Measurements from ENCODE around the gene CAPNS1. TPM values are rescaled to one million over a fixed set of nuclear protein-coding genes. Genes with fewer than 3 reads are reported as not detected.

The CAPNS1 gene
- total RNA-seq, 6 experiments from 2014 or later, result 1,039 to 1,309 (median 1,209) TPM

DNA sequence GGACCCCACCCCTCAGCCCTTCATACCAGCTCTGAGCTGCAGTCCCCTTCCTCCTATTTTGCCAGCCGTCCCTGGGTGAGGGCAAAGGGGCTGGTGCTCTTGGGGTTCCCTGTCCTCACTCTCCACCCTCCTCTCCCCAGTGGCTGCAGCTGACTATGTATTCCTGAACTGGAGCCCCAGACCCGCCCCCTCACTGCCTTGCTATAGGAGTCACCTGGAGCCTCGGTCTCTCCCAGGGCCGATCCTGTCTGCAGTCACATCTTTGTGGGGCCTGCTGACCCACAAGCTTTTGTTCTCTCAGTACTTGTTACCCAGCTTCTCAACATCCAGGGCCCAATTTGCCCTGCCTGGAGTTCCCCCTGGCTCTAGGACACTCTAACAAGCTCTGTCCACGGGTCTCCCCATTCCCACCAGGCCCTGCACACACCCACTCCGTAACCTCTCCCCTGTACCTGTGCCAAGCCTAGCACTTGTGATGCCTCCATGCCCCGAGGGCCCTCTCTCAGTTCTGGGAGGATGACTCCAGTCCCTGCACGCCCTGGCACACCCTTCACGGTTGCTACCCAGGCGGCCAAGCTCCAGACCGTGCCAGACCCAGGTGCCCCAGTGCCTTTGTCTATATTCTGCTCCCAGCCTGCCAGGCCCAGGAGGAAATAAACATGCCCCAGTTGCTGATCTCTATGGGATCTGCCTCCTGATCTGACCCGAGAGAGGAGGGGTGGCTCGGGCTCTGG lies 10.0 kb downstream of the CAPNS1 start:
- H3K9me3 Mint-ChIP-seq, result no peaks in the 10 kb centered on the region
- no peak for DNase-seq
- H3K4me1 Mint-ChIP-seq (ENCODE audit: low read depth), result peaks cover 28% of the 10 kb centered on the region
- H3K4me3 Mint-ChIP-seq, result no peak overlapping the region
- TF ChIP-seq, protein P1, sequence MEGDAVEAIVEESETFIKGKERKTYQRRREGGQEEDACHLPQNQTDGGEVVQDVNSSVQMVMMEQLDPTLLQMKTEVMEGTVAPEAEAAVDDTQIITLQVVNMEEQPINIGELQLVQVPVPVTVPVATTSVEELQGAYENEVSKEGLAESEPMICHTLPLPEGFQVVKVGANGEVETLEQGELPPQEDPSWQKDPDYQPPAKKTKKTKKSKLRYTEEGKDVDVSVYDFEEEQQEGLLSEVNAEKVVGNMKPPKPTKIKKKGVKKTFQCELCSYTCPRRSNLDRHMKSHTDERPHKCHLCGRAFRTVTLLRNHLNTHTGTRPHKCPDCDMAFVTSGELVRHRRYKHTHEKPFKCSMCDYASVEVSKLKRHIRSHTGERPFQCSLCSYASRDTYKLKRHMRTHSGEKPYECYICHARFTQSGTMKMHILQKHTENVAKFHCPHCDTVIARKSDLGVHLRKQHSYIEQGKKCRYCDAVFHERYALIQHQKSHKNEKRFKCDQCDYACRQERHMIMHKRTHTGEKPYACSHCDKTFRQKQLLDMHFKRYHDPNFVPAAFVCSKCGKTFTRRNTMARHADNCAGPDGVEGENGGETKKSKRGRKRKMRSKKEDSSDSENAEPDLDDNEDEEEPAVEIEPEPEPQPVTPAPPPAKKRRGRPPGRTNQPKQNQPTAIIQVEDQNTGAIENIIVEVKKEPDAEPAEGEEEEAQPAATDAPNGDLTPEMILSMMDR (IDR thresholded peaks at IDR 0.05), result no peak
- H3K36me3 Mint-ChIP-seq (ENCODE audit: low read depth), result peaks cover 37% of the 10 kb centered on the region
- H3K27me3 Mint-ChIP-seq (ENCODE audit: insufficient read depth), result peaks cover 6% of the 10 kb centered on the region
- H3K27ac Mint-ChIP-seq, result peak overlapping the region; percentile 85

DNA sequence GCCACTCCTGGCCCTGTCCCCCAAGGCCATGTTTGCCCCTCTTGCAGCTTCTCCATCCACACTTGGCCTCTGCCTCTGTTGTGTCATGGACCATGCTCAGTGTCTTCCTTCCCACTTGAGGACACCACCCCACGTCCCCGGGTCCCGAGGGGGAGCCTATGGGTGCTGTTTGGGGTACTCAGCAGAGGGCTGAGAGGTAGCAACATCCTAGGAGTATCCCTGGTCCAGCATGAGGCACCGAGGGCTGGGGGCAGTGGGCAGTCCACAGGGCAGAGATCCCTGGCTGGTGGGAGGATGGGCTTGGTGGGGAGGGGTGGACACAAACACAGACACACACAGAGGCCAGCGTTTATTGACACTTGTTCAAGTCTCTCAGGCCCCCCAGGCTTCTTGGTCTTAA lies 10.7 kb downstream of the CAPNS1 start:
- TF ChIP-seq, protein P1 (IDR thresholded peaks at IDR 0.05), result no peak
- Mint-ChIP-seq H3K4me1 (ENCODE audit: low read depth) (peaks cover 31% of the 10 kb centered on the region), H3K36me3 (ENCODE audit: low read depth) (peaks cover 35% of the 10 kb centered on the region), H3K27ac (peak overlapping the region; percentile 85), H3K9me3 (no peaks in the 10 kb centered on the region), H3K27me3 (ENCODE audit: insufficient read depth) (peaks cover 6% of the 10 kb centered on the region), H3K4me3 (peak overlapping the region; percentile 84)
- DNase-seq, result no peak

DNA sequence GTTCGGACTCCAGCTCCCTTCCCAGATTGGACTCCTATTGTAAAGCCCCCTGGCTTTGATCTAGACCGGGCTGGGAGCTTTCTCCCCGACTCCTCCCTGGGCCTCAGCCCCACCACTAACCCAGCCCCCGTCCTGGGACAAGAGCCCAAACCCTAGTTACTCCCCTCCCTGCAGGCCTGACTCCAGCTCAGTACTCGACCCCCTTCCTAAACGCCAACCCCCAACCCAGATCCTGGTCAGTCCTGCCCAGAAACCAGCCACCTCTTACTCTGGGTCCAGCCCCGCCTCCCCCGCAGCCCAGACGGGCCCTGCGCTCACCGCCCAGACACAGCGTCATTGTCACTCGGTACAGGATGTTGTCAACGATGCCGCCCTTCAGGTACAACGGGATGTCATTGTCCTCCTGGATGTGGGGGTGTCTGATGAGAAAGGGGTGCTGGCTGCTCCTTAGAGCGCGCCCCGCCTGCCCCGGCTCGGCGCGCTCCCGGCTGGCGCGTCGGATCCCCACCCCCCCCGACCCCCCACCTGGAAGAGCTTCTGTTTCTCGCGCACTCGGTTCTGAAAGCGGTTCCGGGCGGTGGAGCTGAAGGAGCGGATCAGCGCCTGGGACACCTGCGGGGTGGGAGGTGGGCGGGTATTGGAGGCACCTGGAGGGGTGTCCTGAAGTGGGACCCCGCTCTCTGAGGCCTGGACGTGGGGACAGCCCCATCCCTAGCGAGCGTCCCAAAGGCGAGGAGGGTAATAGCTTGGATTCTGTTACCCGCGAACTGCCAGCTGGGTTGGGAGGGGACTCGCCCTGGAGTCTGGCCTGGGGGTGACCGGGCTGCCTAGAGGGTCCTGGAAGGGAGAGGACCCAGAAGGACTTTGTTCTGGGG lies 11.5 kb downstream of the CAPNS1 start:
- no peaks in the 10 kb centered on the region for H3K9me3 Mint-ChIP-seq
- peak overlapping the region; percentile 85 for H3K27ac Mint-ChIP-seq
- TF ChIP-seq, protein P1 (IDR thresholded peaks at IDR 0.05), result no peak
- no peak for DNase-seq
- peaks cover 6% of the 10 kb centered on the region for H3K27me3 Mint-ChIP-seq (ENCODE audit: insufficient read depth)
- H3K36me3 Mint-ChIP-seq (ENCODE audit: low read depth), result peaks cover 30% of the 10 kb centered on the region
- peak overlapping the region; percentile 84 for H3K4me3 Mint-ChIP-seq
- peaks cover 38% of the 10 kb centered on the region for H3K4me1 Mint-ChIP-seq (ENCODE audit: low read depth)

DNA sequence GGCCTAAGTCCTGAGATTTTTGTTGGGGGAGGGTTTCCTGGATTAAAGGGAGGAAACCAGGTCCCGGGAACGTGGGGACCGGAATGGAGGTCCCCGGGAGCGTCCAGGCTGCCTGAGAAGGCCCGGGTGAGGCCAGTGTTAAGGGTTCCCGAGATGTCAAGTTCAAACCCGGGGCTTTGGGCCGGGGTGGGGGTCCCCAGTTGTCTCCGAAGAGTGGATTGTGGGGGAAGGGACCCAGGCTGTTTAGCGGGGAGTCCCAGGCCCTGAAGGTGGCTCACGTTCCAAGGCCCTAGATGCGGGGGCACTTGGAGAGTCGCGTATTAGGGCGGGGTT lies 12.1 kb downstream of the CAPNS1 start:
- DNase-seq, result no peak

DNA sequence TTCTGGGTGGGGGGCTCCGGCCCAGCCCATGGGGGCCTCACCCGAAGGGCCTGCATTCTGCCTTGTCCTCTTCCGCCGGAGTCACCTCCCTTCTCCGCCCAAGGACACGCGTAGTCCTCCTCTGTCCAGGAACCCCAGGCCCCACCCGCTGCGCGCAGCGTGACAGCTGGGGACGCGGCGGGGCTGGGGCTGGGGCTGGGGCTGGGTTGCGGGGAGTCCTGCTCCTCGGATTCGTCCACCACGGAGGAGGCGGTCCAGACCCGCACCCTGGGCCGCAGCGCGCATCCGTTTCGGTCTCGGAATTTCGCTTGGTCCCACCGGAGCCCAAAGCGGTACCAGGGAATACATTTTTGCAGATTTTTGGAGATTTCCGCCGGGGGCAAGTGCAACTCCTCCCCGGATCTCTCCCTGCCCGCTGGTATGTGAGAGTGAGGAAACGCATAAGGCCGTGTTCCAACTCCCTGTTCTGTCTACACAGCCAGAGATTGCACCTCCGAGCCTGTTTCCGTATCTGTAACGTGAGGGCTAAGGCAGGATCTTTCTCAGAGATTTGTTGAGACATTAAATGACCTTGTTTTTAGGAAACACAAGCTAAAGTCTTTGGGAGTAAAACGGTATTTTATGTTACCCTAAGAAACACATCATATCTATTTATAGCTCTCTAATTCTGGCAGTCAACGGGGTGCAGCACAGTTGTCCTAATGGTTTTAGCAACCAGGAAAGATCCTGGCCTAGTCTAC lies 12.7 kb downstream of the CAPNS1 start, which contains the start of gene COX7A1:
COX7A1 (minus strand) TSS at position 96 of the 740 bp plus-strand sequence; CDS start at position 56, 40 bp downstream.
- H3K4me1 Mint-ChIP-seq (ENCODE audit: low read depth), result peaks cover 38% of the 10 kb centered on the region
- H3K36me3 Mint-ChIP-seq (ENCODE audit: low read depth), result peaks cover 20% of the 10 kb centered on the region
- peak; percentile 45 for DNase-seq
- peak within 1 kb of the TSS; percentile 84 for H3K4me3 Mint-ChIP-seq
- H3K27me3 Mint-ChIP-seq (ENCODE audit: insufficient read depth), result peaks cover 6% of the 10 kb centered on the region
- TF ChIP-seq, protein P1 (IDR thresholded peaks at IDR 0.05), result no peak
- H3K27ac Mint-ChIP-seq, result peak within 1 kb of the TSS; percentile 85
- H3K9me3 Mint-ChIP-seq, result no peaks in the 10 kb centered on the region

More for the DNA sequence above, 12.1 kb downstream of the CAPNS1 start:
- Mint-ChIP-seq H3K4me3 (peak overlapping the region; percentile 84), H3K9me3 (no peaks in the 10 kb centered on the region), H3K4me1 (ENCODE audit: low read depth) (peaks cover 38% of the 10 kb centered on the region), H3K36me3 (ENCODE audit: low read depth) (peaks cover 24% of the 10 kb centered on the region), H3K27me3 (ENCODE audit: insufficient read depth) (peaks cover 6% of the 10 kb centered on the region), H3K27ac (peak overlapping the region; percentile 82)
- TF ChIP-seq, protein P1 (IDR thresholded peaks at IDR 0.05), result no peak
